ENCODE data around the gene POFUT1.
A peak's percentile ranks its signal among the peaks of the same experiment; 100 is the strongest.
"Not testable (repeated sequence)": the region's sequence is repeated elsewhere in the genome, so short reads cannot be mapped to it uniquely, and the experiment has no call there.

The POFUT1 gene

GRCh38 chr20:32189691-32190615, 17.7 kb upstream of the POFUT1 start:
- peak; percentile 44 for DNase-seq

- no peak for DNase-seq
These were observed 16.9 kb upstream of the POFUT1 start for GRCh38 chr20:32190616-32191415.

GRCh38 chr20:32191422-32191821, 16.3 kb upstream of the POFUT1 start:
- DNase-seq = no peak

GRCh38 chr20:32191873-32192272, 15.8 kb upstream of the POFUT1 start:
- DNase-seq = no peak

GRCh38 chr20:32192698-32193097, 15.0 kb upstream of the POFUT1 start:
- no peak for DNase-seq

GRCh38 chr20:32193336-32193735, 14.3 kb upstream of the POFUT1 start:
- DNase-seq = not testable (repeated sequence)

GRCh38 chr20:32193996-32194395, 13.7 kb upstream of the POFUT1 start:
- no peak for DNase-seq

GRCh38 chr20:32195581-32195980, 12.1 kb upstream of the POFUT1 start:
- DNase-seq = no peak

- not testable (repeated sequence) for DNase-seq
These were observed 11.1 kb upstream of the POFUT1 start for GRCh38 chr20:32196613-32197012.

GRCh38 chr20:32197136-32197535, 10.5 kb upstream of the POFUT1 start:
- not testable (repeated sequence) for DNase-seq

- DNase-seq = no peak
These were observed 8.7 kb upstream of the POFUT1 start for GRCh38 chr20:32199006-32199405.

- no peak for DNase-seq
These were observed 6.2 kb upstream of the POFUT1 start for GRCh38 chr20:32201296-32201976.

GRCh38 chr20:32201977-32202363, 5.7 kb upstream of the POFUT1 start:
- no peak for DNase-seq

GRCh38 chr20:32203356-32204204, 4.1 kb upstream of the POFUT1 start:
- DNase-seq = no peak

- no peak for DNase-seq
These were observed 3.2 kb upstream of the POFUT1 start for GRCh38 chr20:32204205-32205109.

- no peak for DNase-seq
These were observed 2.4 kb upstream of the POFUT1 start for GRCh38 chr20:32205110-32205842.

- no peak for DNase-seq
These were observed 1.6 kb upstream of the POFUT1 start for GRCh38 chr20:32205843-32206759.

GRCh38 chr20:32206760-32207625, 687 bp upstream of the POFUT1 start:
- no peak for DNase-seq
